LNCaP clone FGC (cell line): ENCODE data around the gene ARSI.

Experiments used
- DNase-seq: peaks from one replicate; pipeline ENCODE4 v3.0.0-alpha.2; 2011; ENCODE audit warnings: low read depth
- H3K4me3 ChIP-seq: 2 replicates; pipeline ENCODE4 v1.5.1; 2011; ENCODE audit warnings: mild to moderate bottlenecking, low read depth, low read length, control low read depth
- TF ChIP-seq, protein P1 (sequence below): IDR thresholded peaks from 2 replicates; pipeline ENCODE4 v1.5.1; 2012; ENCODE audit warnings: mild to moderate bottlenecking; ENCODE audit not compliant: control insufficient read depth, insufficient read depth; ENCODE audit errors: extremely low read depth

Gene ARSI

DNA sequence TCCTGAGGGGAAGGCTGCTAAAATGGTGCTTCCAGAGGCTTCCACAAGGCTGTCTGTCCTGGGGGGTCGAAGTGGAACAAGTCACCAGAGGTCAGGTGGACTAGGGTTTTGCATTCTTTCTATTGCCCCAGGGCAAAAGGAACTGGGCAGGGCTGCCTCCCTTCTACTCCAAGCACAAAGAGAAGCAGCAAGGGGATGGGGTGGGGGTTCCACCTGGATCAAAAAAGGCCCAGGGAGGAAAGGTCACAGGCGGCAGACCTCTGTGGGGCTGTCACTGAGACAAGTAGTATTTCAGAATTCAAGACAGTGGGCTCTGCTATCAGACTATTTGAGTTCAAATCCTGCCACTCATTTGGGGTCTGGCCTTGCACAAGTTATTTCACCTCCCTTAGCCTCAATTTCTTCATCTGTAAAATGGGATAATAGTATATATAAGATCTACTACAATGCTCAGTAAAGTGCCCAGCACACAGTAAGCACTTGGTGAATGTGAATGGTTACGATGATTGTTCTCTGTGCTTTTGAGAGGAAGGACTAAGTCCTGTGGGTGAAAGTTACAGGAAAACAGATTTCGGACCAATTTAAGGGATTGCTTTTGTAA is 1.9 kb upstream of the ARSI start:
- H3K4me3 ChIP-seq = no peak overlapping the region
- DNase-seq = no peak
- TF ChIP-seq, protein P1, sequence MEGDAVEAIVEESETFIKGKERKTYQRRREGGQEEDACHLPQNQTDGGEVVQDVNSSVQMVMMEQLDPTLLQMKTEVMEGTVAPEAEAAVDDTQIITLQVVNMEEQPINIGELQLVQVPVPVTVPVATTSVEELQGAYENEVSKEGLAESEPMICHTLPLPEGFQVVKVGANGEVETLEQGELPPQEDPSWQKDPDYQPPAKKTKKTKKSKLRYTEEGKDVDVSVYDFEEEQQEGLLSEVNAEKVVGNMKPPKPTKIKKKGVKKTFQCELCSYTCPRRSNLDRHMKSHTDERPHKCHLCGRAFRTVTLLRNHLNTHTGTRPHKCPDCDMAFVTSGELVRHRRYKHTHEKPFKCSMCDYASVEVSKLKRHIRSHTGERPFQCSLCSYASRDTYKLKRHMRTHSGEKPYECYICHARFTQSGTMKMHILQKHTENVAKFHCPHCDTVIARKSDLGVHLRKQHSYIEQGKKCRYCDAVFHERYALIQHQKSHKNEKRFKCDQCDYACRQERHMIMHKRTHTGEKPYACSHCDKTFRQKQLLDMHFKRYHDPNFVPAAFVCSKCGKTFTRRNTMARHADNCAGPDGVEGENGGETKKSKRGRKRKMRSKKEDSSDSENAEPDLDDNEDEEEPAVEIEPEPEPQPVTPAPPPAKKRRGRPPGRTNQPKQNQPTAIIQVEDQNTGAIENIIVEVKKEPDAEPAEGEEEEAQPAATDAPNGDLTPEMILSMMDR = no peak

DNA sequence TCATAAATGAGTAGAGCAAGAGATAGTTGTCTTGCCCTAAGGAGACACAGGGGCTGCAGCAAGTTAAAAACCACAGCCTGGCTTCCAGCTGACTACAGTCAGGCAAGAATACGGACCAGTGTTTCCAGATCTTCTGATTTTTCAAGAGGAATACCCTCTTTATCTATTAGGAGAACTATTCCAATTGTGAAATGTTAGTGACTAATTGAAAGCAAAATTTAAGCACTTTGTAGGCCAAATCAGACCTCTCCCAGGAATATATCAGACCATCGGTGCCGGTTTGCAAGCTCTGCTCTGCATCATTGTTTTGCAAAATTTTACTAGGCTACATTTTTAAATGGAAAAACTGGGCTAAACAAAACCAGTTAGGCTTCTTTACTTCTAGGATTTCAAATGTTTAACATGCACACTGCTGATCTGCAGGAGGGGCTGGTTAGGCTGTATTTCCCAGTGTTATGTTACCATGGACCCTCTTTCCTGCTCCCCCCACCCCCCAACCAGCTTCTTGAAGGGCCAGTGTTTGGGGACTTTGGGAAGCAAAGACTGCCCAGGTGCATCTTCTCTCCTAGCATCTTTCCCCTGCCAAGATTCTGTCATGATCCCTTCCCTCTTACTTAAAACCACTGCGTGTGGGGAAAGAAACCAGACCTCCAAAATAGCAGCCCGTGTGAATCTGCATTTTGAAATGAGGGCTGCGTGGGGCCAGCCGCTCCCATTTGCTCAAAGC is 1.1 kb upstream of the ARSI start:
- TF ChIP-seq, protein P1 = no peak
- DNase-seq = no peak
- H3K4me3 ChIP-seq = no peak overlapping the region

DNA sequence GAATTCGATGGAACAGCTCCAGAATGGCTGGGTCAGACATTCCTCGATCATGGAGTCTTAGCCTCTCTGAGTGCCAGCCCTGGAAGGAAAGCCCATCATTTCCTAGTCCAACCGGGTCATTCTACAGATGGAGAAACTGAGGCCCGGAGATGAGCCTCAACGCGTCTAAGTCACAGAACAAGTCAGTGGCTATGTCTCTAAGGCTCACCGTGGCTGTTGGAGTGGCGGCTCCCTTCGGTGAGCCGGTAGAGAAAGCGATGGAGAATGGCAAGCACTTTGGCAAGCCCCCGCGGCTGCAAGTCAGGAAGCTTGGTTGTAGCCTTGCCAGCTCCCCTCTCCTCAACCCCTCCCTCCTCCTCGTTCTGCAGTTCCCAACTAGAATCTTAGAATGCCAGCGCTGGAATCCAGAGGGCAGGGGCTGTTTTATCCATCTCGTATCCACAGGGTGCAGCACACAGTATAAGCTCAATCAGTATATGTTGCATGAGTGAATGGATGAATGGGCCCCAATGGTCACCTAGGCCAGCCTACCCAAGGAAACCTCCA is 438 bp upstream of the ARSI start:
- no peak overlapping the region for H3K4me3 ChIP-seq
- DNase-seq = no peak
- TF ChIP-seq, protein P1 = no peak

DNA sequence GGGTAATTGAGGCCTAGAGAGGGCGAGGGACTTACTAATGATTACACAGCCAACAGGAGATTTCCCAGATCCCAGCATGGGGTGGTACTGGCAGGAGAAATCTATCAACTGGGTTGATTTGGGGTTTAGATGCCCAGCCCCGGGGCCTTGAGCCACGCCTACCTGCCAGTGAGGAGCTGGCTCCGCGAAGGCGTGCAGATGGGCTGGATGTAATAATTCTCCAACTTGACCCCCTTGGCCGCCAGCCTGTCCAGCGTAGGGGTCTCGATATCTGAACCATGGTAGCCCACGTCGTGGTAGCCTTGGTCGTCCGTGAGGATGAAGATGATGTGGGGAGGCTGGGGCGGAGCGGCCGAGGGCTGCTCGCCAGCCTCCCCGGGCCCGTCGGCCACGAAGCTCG is 804 bp downstream of the ARSI start:
- TF ChIP-seq, protein P1 = no peak
- DNase-seq = no peak
- H3K4me3 ChIP-seq = no peak overlapping the region

DNA sequence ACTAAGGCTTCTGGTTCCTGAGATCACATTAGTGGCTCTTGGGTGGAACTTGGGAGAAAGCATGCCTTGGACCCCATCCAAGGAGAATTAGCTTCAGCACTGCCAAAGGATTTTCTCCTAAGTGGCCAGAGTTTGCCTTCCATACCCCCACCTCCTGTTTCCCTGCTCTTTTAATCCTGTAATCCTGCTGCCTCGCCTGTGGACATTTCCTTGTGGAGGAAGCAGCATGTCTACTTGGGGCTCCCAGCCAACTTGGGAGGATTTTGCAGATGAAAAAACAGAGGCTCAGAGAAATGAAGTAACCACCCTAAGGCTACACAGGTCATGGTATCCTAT is 1.6 kb downstream of the ARSI start:
- TF ChIP-seq, protein P1 = no peak
- H3K4me3 ChIP-seq = no peak overlapping the region
- DNase-seq = no peak

DNA sequence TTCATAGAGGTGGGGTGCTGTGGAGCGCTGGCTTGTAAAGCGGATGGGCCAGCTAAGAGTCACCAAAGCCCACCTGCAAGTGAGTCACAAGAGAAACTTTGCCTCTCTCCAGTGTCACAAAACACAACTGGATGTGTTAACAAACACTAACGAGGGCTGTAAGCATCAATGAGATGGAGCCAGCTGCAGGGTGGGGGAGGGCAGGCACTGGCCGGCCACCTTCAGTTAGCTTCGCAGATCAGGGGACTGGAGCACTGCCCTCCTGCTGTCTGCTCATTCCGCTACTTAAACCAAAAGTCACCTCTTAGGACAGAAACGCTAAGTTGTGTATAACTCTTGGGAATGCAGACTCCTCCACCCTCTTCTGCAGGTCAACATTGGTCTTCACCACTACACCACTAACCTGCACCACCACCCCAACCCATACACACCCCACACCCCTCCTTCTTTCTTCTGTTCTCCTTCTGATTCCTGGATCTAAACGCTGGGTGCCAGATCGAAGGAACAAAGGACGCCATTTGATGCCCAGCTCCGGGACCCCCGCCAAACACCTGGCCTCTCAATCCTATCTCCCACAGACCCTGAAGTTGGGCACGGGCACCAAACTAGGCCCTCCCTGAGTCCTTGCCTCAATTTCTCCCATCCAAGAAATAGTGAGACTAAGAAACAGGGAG is 2.1 kb downstream of the ARSI start:
- no peak for DNase-seq
- no peak overlapping the region for H3K4me3 ChIP-seq

More for the DNA sequence above, 2.1 kb downstream of the ARSI start:
- TF ChIP-seq, protein P1 = no peak
